ENCODE data around the gene ARSG.
A peak's percentile ranks its signal among the peaks of the same experiment; 100 is the strongest.
"Not testable (repeated sequence)": the region's sequence is repeated elsewhere in the genome, so short reads cannot be mapped to it uniquely, and the experiment has no call there.

ARSG gene

GRCh38 chr17:68290955-68291835 is at the start of gene ARSG, which contains the start of gene SLC16A6:
TSS of gene ARSG (plus strand) at chr17:68291495. CDS start at chr17:68307494, 15,999 bp downstream.
TSS of gene SLC16A6 (minus strand) at chr17:68291127. CDS start at chr17:68278320, 12,807 bp downstream.
- peak; percentile 53 for DNase-seq (ENCODE audit: low read depth)

- DNase-seq (ENCODE audit: low read depth): no peak
These were observed 44.8 kb upstream of the ARSG start for GRCh38 chr17:68246271-68247028.

DNA sequence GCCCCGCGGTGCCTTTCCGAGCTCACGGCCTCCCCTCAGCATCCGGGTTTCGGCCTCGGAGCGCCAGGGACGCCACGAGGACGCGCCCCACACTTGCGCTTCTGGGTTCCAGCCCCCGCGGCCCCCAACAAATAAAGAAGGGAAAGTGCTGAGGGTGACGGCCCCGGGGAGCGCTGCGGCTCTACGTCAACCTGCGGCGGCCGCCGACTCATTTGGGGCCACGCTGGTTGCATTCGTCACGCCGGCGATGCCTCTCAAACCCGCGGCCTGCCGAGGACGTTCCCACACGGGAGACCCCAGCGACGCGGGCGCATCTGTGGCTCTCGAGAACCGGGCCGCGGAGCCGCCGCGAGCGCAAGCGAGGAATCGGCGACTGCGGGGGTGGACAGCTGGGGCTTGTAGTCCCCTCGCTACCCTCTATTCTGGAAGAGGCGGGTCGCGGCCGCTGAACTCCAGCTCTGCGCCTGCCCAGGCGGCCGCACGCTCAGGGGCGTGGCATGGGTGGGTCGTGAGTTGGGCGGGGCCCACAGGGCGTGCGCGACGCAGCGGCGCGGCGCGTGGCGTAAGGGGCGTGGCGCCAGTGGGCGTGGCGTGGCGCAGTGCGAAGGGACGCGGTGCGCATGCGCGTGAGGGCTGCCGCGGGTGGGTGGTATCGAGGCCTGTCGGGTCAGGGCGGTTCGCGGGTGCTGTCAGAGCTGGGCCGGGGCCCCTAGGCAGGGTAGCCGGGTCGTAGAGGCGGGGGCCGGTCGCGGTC is 43.7 kb upstream of the ARSG start, which contains the start of gene AMZ2:
TSS of gene AMZ2 (plus strand) at position 599 of the 754 bp plus-strand sequence. CDS start 2,145 bp downstream, outside the sequence.
- peak; percentile 95 for DNase-seq (ENCODE audit: low read depth)

DNA sequence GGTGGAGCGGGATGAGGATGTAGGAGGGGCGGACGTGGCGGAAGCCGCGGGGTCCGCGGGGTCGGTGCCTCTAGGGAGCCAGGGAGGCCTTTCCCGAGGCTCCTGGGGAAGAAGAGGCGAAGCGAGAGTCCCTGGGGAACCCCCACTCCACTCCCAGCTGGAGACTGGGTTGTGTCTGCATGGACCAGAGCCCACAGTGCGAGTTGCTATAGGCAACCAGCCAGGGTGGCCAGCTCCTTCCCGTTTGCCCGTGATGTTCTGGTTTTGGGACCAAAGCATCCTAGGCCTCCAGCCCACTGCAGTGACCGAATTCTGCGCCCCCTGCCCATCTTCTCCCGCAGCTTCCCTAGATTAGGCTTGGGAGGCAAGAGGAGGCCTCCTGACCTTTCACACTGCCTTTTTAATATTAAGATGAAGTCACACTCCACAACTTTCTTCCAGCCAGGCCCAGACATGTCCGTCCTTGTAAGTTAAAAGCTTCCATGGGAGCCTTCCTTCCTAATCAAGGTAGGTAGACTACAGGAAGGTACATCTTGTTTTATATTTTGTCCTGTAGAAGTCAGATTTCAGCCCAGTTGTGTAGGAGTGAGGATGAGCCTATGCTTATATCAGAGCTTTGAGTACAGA is 43.0 kb upstream of the ARSG start:
- DNase-seq (ENCODE audit: low read depth): no peak

GRCh38 chr17:68248891-68249290 is 42.4 kb upstream of the ARSG start:
- DNase-seq (ENCODE audit: low read depth): no peak

GRCh38 chr17:68249354-68249765 is 41.9 kb upstream of the ARSG start:
- no peak for DNase-seq (ENCODE audit: low read depth)

DNA sequence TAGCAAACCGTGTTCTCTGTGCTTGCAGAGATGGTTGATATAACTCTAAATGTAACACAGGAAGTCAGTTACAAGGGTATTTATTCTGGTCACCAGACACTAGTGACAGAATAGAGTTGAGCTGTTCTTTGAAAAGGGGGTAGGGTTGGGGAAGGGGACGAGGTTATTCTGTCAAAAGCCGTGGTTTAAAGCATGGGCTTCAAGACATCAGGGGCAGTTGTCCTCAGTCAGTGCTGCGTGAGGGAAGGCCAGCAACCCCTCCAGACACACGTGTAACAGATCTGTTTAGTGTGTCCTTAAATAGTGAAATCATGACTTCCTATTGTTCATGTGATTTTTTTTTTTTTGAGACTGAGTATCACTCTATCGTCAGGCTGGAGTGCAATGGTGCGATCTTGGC is 37.9 kb upstream of the ARSG start:
- not testable (repeated sequence) for DNase-seq (ENCODE audit: low read depth)

DNA sequence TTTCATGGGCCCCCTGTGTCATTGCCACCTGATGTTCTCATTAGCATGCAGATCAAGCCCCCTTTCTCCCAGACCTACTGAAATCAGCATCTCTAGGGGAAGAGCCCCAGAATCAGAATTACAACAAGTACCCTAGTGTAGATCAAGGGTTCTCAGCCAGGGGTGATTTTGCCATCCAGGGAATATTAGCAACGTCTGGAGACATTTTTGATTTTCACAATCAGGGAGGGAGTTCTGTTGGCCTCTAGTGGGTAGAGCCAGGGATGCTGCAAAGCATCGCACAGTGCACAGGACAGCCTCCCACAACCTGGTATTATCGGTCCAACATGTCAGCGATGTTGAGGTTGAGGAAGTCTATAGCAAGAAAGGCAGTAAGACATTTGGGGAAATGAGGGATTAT is 36.1 kb upstream of the ARSG start:
- no peak for DNase-seq (ENCODE audit: low read depth)

DNA sequence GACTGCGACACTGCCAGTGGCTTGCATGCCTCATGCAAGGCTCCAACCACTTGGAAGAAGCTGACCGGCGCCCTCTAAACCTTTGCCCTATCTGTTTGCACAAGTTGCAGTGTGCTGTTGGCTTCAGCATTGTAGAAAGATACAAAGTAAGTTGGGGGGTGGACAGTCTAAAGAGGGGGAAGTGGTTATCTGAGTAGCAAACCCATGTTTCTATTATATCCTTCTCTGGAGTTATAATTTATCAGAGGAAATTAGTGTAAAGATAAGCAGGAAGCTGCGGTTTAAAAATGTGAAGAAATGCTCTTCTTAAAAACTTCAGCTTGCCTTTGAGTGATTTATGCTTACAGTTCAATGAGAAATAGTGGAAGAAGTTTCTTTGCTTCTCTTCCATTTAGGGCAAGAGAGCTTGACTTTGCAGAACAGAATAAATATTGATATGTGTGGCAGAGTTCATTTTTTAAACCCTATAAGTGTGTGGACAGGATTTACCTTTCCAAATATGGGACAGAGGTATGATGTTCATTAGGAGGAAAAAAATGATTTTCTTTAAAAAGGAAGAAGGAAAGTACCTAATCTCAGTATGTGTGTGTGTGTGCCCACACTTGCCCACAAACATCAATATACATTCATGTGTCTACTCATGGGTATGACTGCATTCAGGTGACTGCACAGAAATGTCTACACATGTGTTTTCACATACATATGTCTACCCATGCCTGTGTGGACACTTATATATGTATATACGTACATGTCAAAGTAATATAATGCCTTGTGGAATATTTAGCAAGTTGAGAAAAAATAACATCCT is 35.4 kb upstream of the ARSG start:
- DNase-seq (ENCODE audit: low read depth): no peak

DNA sequence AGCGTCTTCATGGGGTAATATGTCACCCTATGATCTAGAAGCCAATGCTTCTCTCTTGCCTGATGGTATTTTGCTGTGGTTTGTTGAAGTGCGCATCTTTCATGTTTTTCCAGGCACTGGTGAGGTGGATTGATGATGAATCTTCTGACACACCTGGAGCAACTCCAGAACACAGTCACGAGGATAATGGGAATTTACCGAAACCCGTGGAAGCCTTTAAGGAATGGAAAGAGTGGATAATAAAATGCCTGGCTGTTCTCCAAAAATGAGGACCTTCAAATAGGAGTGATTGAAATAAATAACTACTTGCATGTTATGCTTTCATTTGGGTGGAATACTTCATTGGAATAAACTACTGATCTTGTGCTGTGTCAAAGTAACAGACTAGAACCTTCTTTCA is 34.6 kb upstream of the ARSG start:
- not testable (repeated sequence) for DNase-seq (ENCODE audit: low read depth)

GRCh38 chr17:68257934-68258333 is 33.4 kb upstream of the ARSG start:
- DNase-seq (ENCODE audit: low read depth): no peak

- peak; percentile 42 for DNase-seq (ENCODE audit: low read depth)
These were observed 32.2 kb upstream of the ARSG start for GRCh38 chr17:68258890-68259647.

DNA sequence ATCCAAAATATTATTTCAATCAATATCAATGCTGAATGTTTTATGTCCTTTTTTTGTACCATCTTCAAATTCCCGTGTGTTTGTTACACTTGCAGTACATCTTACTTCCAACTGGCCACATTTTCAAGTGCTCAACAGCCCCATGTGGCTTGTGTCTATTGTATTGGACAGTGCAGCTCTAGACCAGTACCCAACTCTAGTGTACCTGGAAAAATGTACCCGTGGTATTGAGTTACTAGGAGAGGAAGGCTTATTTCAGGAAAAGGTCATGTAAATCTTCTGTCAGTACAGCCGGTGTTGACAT is 31.7 kb upstream of the ARSG start:
- not testable (repeated sequence) for DNase-seq (ENCODE audit: low read depth)

GRCh38 chr17:68260051-68260762 is 31.1 kb upstream of the ARSG start:
- no peak for DNase-seq (ENCODE audit: low read depth)

DNA sequence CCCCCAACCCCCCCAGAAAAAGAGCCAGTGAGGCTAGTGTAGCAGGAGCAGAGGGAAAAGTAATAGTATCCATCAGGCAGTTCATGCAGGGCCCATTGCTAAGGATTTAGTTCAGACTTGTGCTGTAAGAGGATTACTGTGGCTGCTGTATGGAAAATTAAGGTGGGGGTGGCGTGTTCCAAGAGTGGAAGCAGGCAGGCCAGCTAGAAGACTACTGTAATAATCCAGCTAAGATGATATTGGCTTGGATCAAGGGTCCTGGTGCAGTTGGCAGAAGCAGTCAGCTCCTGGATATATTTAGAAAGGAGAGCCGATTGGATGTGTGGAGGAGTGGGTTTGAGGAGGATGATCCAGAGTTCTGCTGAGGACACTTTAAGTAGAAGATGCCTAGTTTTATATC is 28.8 kb upstream of the ARSG start:
- not testable (repeated sequence) for DNase-seq (ENCODE audit: low read depth)

DNA sequence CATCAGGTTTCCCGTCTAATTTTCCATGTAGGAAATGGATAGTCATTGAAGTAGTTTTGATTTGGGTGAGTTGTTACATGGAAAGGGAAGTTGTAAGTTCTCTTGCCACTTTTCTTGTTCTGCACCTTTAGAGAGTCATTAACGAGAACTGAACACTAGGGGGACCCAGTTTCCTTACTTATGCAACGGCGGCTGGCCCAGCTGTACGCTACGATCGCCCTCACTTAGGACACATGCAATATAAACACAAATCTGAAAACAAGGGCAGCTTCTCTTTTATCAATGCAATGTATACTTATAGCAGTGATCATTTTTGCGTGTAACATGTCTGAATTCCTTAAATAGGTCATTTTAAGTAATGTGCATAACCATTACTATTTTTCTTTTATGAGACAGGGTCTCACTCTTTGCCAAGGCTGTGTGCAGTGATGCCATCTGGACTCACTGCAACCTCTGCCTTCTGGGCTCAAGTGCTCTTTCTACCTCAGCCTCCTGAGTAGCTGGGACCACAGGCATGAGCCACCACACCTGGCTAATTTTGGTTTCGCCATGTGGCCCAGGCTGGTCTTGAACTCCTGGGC is 28.1 kb upstream of the ARSG start:
- DNase-seq (ENCODE audit: low read depth): not testable (repeated sequence)

GRCh38 chr17:68265833-68266232 is 25.5 kb upstream of the ARSG start:
- not testable (repeated sequence) for DNase-seq (ENCODE audit: low read depth)

GRCh38 chr17:68273722-68274121 is 17.6 kb upstream of the ARSG start:
- DNase-seq (ENCODE audit: low read depth): no peak

DNA sequence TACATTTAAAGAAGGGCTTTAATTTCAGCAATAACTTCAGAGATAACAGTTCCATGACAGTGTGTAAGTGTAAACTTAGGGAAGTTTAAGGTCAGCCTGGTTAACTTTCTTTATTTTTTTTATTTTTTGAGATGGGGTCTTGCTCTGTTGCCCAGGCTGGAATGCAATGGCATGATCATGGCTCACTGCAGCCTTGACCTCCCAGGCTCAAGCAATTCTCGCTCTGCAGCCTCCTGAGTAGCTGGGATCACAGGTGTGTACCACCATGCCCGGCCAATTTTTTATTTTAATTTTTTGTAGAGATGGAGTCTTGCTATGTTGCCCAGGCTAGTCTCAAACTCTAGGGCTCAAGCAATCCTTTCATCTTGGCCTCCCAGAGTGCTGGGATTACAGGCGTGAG is 15.0 kb upstream of the ARSG start:
- not testable (repeated sequence) for DNase-seq (ENCODE audit: low read depth)

Measured in stimulated activated CD8-positive, alpha-beta memory T cell treated with anti-CD3 and anti-CD28 coated beads, Interleukin-15, amount 100 ng/mL, for 1 hour (primary cell).